Natural killer cell (primary cell): Measurements from ENCODE around the gene CACNB2. TPM values are rescaled to one million over a fixed set of nuclear protein-coding genes. Genes with fewer than 3 reads are reported as not detected.

Experiments used
- ATAC-seq, 3 donors: fragments of 150-1000 bp in 2 of 3; fragments of 200-7000 bp in 1 of 3; cut with Tn5 transposase; 1 replicate in 1 of 3; 2 replicates in 2 of 3; pipeline ENCODE4 v1.10.0; 2021; ENCODE audit warnings: mild to moderate bottlenecking in 2 of 3, moderate library complexity in 2 of 3
- DNase-seq, 2 donors: peaks; one replicate each; pipeline versions ENCODE4 v3.0.0 to v3.0.0-alpha.2; 2013 to 2021; ENCODE audit warnings: mixed read lengths in 1 of 2
- H3K27ac ChIP-seq: one replicate; pipeline ENCODE4 v1.5.1; 2013; ENCODE audit warnings: mild to moderate bottlenecking, low read length
- H3K27me3 ChIP-seq: one replicate; pipeline ENCODE4 v1.6.1; 2013; ENCODE audit warnings: low read length; ENCODE audit not compliant: control insufficient read depth, insufficient read depth
- H3K36me3 ChIP-seq: one replicate; pipeline ENCODE4 v1.6.1; 2013; ENCODE audit warnings: low read length; ENCODE audit not compliant: control insufficient read depth, insufficient read depth
- H3K4me1 ChIP-seq: one replicate; pipeline ENCODE4 v1.6.1; 2013; ENCODE audit warnings: low read length; ENCODE audit not compliant: control insufficient read depth, insufficient read depth
- H3K4me3 ChIP-seq: one replicate; pipeline ENCODE4 v1.5.1; 2013; ENCODE audit warnings: low read length
- H3K9me3 ChIP-seq: one replicate; pipeline ENCODE4 v1.6.1; 2013; ENCODE audit warnings: low read length; ENCODE audit not compliant: control insufficient read depth, insufficient read depth
- H3K27ac Mint-ChIP-seq, 2 donors: one replicate each; pipeline ENCODE4 v1.8.0; 2022; ENCODE audit warnings: mild to moderate bottlenecking in 2 of 2, mixed read lengths in 2 of 2, moderate library complexity in 1 of 2
- H3K27me3 Mint-ChIP-seq, 2 donors: one replicate each; pipeline ENCODE4 v1.8.0; 2022; ENCODE audit warnings: low read depth in 2 of 2, mixed read lengths in 2 of 2
- H3K36me3 Mint-ChIP-seq: one replicate; pipeline ENCODE4 v1.8.0; 2022; ENCODE audit warnings: mixed read lengths
- H3K4me1 Mint-ChIP-seq, 2 donors: one replicate each; pipeline ENCODE4 v1.8.0; 2022; ENCODE audit warnings: mixed read lengths in 2 of 2
- H3K4me3 Mint-ChIP-seq: one replicate; pipeline ENCODE4 v1.8.0; 2022; ENCODE audit warnings: mild to moderate bottlenecking, moderate library complexity, mixed read lengths
- H3K9me3 Mint-ChIP-seq, 2 donors: one replicate each; pipeline ENCODE4 v1.8.0; 2022; ENCODE audit warnings: mixed read lengths in 2 of 2
- WGBS: methylation state at CpG from one replicate; pipeline ENCODE4 v1.1.7; 2013; ENCODE audit warnings: missing lambda C conversion rate; ENCODE audit not compliant: insufficient coverage; 5-methylcytosine and 5-hydroxymethylcytosine counted together
- intact Hi-C: fragments of 100-400 bp; cut with micrococcal nuclease; formaldehyde crosslinking; loops from one replicate; pipeline ENCODE4 v1.14.2; 2022
- total RNA-seq, 4 donors: library from RNA; stranded (reverse); fragments of 120-200 nt in 1 of 4; gene quantifications; one replicate each; pipeline versions ENCODE4 v1.2.3 to v1.2.4, GENCODE V29; 2013 to 2022
- TF ChIP-seq, protein P1 (sequence below): fragments of 200-600 bp; IDR thresholded peaks from one replicate; pipeline ENCODE4 v1.8.0; 2022; ENCODE audit warnings: antibody characterized with exemption

The CACNB2 gene
- total RNA-seq, 3 donors from 2014 or later (not counting 1 experiment from before 2014, with no cell fraction given): not detected

- Histone ChIP-seq H3K36me3 (no peaks in the 10 kb centered on the region), H3K27ac (no peak overlapping the region), H3K9me3 (no peaks in the 10 kb centered on the region), H3K4me1 (no peaks in the 10 kb centered on the region), H3K27me3 (no peaks in the 10 kb centered on the region), H3K4me3 (no peak overlapping the region)
- Mint-ChIP-seq H3K4me3 (no peak overlapping the region), H3K4me1 (no peaks in the 10 kb centered on the region), H3K27ac (no peak overlapping the region), H3K9me3 (no peaks in the 10 kb centered on the region), H3K27me3 (no peaks in the 10 kb centered on the region), H3K36me3 (no peaks in the 10 kb centered on the region)
- no peak for DNase-seq
- WGBS: 80% methylated on average over 3 of the region's 3 CpGs
- intact Hi-C loops: no loop called here
- TF ChIP-seq, protein P1, sequence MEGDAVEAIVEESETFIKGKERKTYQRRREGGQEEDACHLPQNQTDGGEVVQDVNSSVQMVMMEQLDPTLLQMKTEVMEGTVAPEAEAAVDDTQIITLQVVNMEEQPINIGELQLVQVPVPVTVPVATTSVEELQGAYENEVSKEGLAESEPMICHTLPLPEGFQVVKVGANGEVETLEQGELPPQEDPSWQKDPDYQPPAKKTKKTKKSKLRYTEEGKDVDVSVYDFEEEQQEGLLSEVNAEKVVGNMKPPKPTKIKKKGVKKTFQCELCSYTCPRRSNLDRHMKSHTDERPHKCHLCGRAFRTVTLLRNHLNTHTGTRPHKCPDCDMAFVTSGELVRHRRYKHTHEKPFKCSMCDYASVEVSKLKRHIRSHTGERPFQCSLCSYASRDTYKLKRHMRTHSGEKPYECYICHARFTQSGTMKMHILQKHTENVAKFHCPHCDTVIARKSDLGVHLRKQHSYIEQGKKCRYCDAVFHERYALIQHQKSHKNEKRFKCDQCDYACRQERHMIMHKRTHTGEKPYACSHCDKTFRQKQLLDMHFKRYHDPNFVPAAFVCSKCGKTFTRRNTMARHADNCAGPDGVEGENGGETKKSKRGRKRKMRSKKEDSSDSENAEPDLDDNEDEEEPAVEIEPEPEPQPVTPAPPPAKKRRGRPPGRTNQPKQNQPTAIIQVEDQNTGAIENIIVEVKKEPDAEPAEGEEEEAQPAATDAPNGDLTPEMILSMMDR: no peak
- no peak for ATAC-seq
These were observed 316.8 kb downstream of the CACNB2 start for GRCh38 chr10:18456984-18457383.

- H3K27ac Mint-ChIP-seq: no peak overlapping the region
- DNase-seq (no peak), ATAC-seq (no peak)
- peaks cover 0 to 4% of the 10 kb centered on the region in 2 donors for H3K9me3 Mint-ChIP-seq
- H3K27me3 Mint-ChIP-seq: peaks cover 0 to 3% of the 10 kb centered on the region in 2 donors
- no peaks in the 10 kb centered on the region for H3K4me1 Mint-ChIP-seq
- no peaks in the 10 kb centered on the region for H3K4me1 ChIP-seq
- WGBS: no CpG with 5 or more reads among the region's 2 CpGs
- H3K9me3 ChIP-seq: no peaks in the 10 kb centered on the region
- H3K36me3 ChIP-seq: no peaks in the 10 kb centered on the region
- H3K36me3 Mint-ChIP-seq: no peaks in the 10 kb centered on the region
- intact Hi-C loops: no loop called here
- H3K27ac ChIP-seq: no peak overlapping the region
- no peak overlapping the region for H3K4me3 Mint-ChIP-seq
- H3K27me3 ChIP-seq: no peaks in the 10 kb centered on the region
- TF ChIP-seq, protein P1: no peak
- H3K4me3 ChIP-seq: no peak overlapping the region
These were observed 319.8 kb downstream of the CACNB2 start for GRCh38 chr10:18460032-18460431.

DNA sequence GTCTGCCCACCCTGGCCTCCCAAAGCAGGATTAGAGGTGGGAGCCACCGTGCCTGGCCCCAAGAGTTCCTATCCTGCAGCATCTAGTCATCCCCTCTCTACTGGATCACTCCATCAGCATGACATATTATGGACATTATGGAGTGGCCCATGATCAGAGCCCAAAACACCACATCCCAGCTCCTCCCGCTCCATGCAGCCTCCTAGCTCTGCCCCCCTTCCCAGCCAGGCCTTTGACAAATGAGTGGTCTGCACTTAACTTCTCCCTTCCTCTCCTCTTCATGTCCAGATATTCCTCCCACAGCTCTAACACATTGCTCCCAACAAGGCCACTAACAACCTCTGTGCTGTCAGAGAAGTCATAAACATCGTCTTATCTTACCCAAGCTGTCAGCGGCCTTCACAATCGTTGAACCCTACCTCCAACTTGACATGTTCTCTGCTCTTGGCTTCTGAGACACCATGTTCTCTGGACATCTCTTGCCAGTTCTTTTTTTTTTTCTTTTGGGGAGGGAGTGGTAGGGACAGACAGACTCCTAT is 323.5 kb downstream of the CACNB2 start:
- H3K27ac Mint-ChIP-seq: no peak overlapping the region

More for the DNA sequence above, 323.5 kb downstream of the CACNB2 start:
- intact Hi-C loops: no loop called here
- no peaks in the 10 kb centered on the region for H3K4me1 ChIP-seq
- no peaks in the 10 kb centered on the region for H3K36me3 Mint-ChIP-seq
- no peaks in the 10 kb centered on the region for H3K36me3 ChIP-seq
- H3K27me3 ChIP-seq: no peaks in the 10 kb centered on the region
- H3K4me3 ChIP-seq: no peak overlapping the region
- 92% methylated on average over 5 of the region's 5 CpGs for WGBS
- H3K9me3 Mint-ChIP-seq: peaks cover 0 to 4% of the 10 kb centered on the region in 2 donors
- no peaks in the 10 kb centered on the region for H3K4me1 Mint-ChIP-seq
- H3K27me3 Mint-ChIP-seq: peaks cover 0 to 3% of the 10 kb centered on the region in 2 donors
- ATAC-seq: no peak
- no peaks in the 10 kb centered on the region for H3K9me3 ChIP-seq
- TF ChIP-seq, protein P1: no peak
- H3K4me3 Mint-ChIP-seq: no peak overlapping the region
- no peak for DNase-seq
- no peak overlapping the region for H3K27ac ChIP-seq
